SU-DHL-6 (cell line): Measurements from ENCODE around the gene SNX25.

Source experiments
- H2AFZ ChIP-seq: fragments of 200-600 bp; sonication (generic); 2 replicates; pipeline ENCODE4 v1.6.1; 2014; ENCODE audit warnings: low read depth, mild to moderate bottlenecking, moderate library complexity, mixed read lengths, antibody characterized with exemption, low read length; ENCODE audit not compliant: severe bottlenecking
- H3F3A ChIP-seq: fragments of 200-600 bp; shearing (Covaris generic); 2 replicates; pipeline ENCODE4 v1.6.0; 2016; ENCODE audit warnings: antibody characterized with exemption, mild to moderate bottlenecking; ENCODE audit not compliant: insufficient read depth
- H3K27ac ChIP-seq: fragments of 200-600 bp; sonication (generic); 2 replicates; pipeline ENCODE4 v1.5.1; 2016; ENCODE audit warnings: low read depth, mild to moderate bottlenecking, low read length, moderate library complexity, mixed read lengths
- H3K27me3 ChIP-seq: fragments of 200-600 bp; sonication (generic), shearing (Covaris generic); 2 replicates; pipeline ENCODE4 v1.6.0; 2014; ENCODE audit warnings: mild to moderate bottlenecking, low read length
- H3K36me3 ChIP-seq: fragments of 200-600 bp; sonication (generic); 2 replicates; pipeline ENCODE4 v1.6.1; 2014; ENCODE audit warnings: mild to moderate bottlenecking, low read length, mixed read lengths
- H3K4me2 ChIP-seq: fragments of 300-600, 200-600 bp; shearing (Covaris generic), sonication (generic); 2 replicates; pipeline ENCODE4 v1.6.0; 2014; ENCODE audit warnings: low read length, low read depth, mild to moderate bottlenecking; ENCODE audit not compliant: poor library complexity, severe bottlenecking
- H3K4me3 ChIP-seq: fragments of 200-600 bp; sonication (generic); 2 replicates; pipeline ENCODE4 v1.5.1; 2014; ENCODE audit warnings: antibody characterized with exemption, low read length, mild to moderate bottlenecking, mixed read lengths; ENCODE audit not compliant: insufficient read depth, poor library complexity, severe bottlenecking
- H3K79me2 ChIP-seq: fragments of 200-600 bp; sonication (generic); 2 replicates; pipeline ENCODE4 v1.6.1; 2014; ENCODE audit warnings: mild to moderate bottlenecking, low read length, moderate library complexity; ENCODE audit not compliant: insufficient read depth
- H3K9ac ChIP-seq: fragments of 200-600 bp; sonication (generic); 2 replicates; pipeline ENCODE4 v1.7.0; 2014; ENCODE audit warnings: mild to moderate bottlenecking, low read length
- H3K9me2 ChIP-seq: fragments of 200-600 bp; sonication (generic); replicated peaks from 2 replicates; pipeline ENCODE4 v1.6.1; 2014; ENCODE audit warnings: low read length; ENCODE audit not compliant: insufficient read depth
- H3K9me3 ChIP-seq: fragments of 200-600 bp; sonication (generic); 2 replicates; pipeline ENCODE4 v1.6.1; 2014; ENCODE audit warnings: low read length, mixed read lengths; ENCODE audit not compliant: insufficient read depth
- H4K20me1 ChIP-seq: fragments of 200-600 bp; sonication (generic); 2 replicates; pipeline ENCODE4 v1.6.1; 2014; ENCODE audit warnings: low read depth, mild to moderate bottlenecking, antibody characterized with exemption, low read length, moderate library complexity, mixed read lengths
- EZH2phosphoT487 ChIP-seq: fragments of 200-600 bp; sonication (generic), shearing (Covaris generic); conservative IDR thresholded peaks from 2 replicates; pipeline ENCODE4 v1.6.1; 2018; ENCODE audit warnings: mild to moderate bottlenecking, antibody characterized with exemption, low read length, moderate library complexity, mixed read lengths
- TF ChIP-seq, protein P1 (sequence below): fragments of 200-600 bp; sonication (generic); IDR thresholded peaks from one replicate; pipeline ENCODE4 v1.5.1; 2017; ENCODE audit warnings: antibody characterized with exemption, mild to moderate bottlenecking, low read length, moderate library complexity; ENCODE audit not compliant: insufficient read depth, poor library complexity, severe bottlenecking

SNX25 gene

GRCh38 chr4:185232370-185232769 is 23.0 kb downstream of the SNX25 start:
- Histone ChIP-seq H4K20me1 (no peaks in the 10 kb centered on the region), H3K9me3 (no peaks in the 10 kb centered on the region), H3K79me2 (peaks cover 57% of the 10 kb centered on the region), H3F3A (0 out of 2 replicates have a peak, but pooled peaks cover 3% of the 10 kb centered on the region), H3K27me3 (no peaks in the 10 kb centered on the region), H3K9ac (no peak overlapping the region), H2AFZ (no peak overlapping the region), H3K9me2 (no peaks in the 10 kb centered on the region), H3K36me3 (no peaks in the 10 kb centered on the region), H3K4me2 (no peak overlapping the region), H3K27ac (no peak overlapping the region), H3K4me3 (no peak overlapping the region)
- no peak for TF ChIP-seq EZH2phosphoT487
- TF ChIP-seq, protein P1, sequence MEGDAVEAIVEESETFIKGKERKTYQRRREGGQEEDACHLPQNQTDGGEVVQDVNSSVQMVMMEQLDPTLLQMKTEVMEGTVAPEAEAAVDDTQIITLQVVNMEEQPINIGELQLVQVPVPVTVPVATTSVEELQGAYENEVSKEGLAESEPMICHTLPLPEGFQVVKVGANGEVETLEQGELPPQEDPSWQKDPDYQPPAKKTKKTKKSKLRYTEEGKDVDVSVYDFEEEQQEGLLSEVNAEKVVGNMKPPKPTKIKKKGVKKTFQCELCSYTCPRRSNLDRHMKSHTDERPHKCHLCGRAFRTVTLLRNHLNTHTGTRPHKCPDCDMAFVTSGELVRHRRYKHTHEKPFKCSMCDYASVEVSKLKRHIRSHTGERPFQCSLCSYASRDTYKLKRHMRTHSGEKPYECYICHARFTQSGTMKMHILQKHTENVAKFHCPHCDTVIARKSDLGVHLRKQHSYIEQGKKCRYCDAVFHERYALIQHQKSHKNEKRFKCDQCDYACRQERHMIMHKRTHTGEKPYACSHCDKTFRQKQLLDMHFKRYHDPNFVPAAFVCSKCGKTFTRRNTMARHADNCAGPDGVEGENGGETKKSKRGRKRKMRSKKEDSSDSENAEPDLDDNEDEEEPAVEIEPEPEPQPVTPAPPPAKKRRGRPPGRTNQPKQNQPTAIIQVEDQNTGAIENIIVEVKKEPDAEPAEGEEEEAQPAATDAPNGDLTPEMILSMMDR, result no peak

- Histone ChIP-seq H3K9me2 (no peaks in the 10 kb centered on the region), H2AFZ (no peak overlapping the region), H3K9me3 (no peaks in the 10 kb centered on the region), H4K20me1 (no peaks in the 10 kb centered on the region), H3K36me3 (no peaks in the 10 kb centered on the region), H3F3A (0 out of 2 replicates have a peak, but pooled peaks cover 3% of the 10 kb centered on the region), H3K4me3 (no peak overlapping the region), H3K4me2 (no peak overlapping the region), H3K79me2 (peaks cover 45% of the 10 kb centered on the region), H3K9ac (no peak overlapping the region), H3K27ac (no peak overlapping the region), H3K27me3 (no peaks in the 10 kb centered on the region)
- no peak for TF ChIP-seq EZH2phosphoT487
- TF ChIP-seq, protein P1, result no peak
These were observed 25.9 kb downstream of the SNX25 start for GRCh38 chr4:185235119-185235842.

GRCh38 chr4:185235843-185236503 is 26.6 kb downstream of the SNX25 start:
- H3K79me2 ChIP-seq, result peaks cover 45% of the 10 kb centered on the region
- no peak for TF ChIP-seq EZH2phosphoT487
- TF ChIP-seq, protein P1, result no peak
- no peak overlapping the region for H3K27ac ChIP-seq
- no peaks in the 10 kb centered on the region for H4K20me1 ChIP-seq
- H3F3A ChIP-seq, result 0 out of 2 replicates have a peak, but pooled peaks cover 3% of the 10 kb centered on the region
- no peak overlapping the region for H3K4me2 ChIP-seq
- no peaks in the 10 kb centered on the region for H3K9me2 ChIP-seq
- no peaks in the 10 kb centered on the region for H3K36me3 ChIP-seq
- no peak overlapping the region for H2AFZ ChIP-seq
- H3K4me3 ChIP-seq, result no peak overlapping the region
- H3K27me3 ChIP-seq, result no peaks in the 10 kb centered on the region
- no peak overlapping the region for H3K9ac ChIP-seq
- H3K9me3 ChIP-seq, result no peaks in the 10 kb centered on the region
